Ishikawa (cell line): Measurements from ENCODE around the gene HRNR.

ENCODE experiments used
- CREB1 ChIP-seq: IDR thresholded peaks from 2 replicates; pipeline ENCODE4 v1.6.1; 2012; ENCODE audit warnings: low read depth
- EGR1 ChIP-seq: IDR thresholded peaks from 2 replicates; pipeline ENCODE4 v1.6.1; 2012
- EP300 ChIP-seq: IDR thresholded peaks from 2 replicates; pipeline ENCODE4 v1.6.1; 2012; ENCODE audit warnings: borderline replicate concordance
- FOXM1 ChIP-seq: IDR thresholded peaks from 2 replicates; pipeline ENCODE4 v1.6.1; 2012; ENCODE audit warnings: low read depth, borderline replicate concordance
- NFIC ChIP-seq: IDR thresholded peaks from 2 replicates; pipeline ENCODE4 v1.6.1; 2012
- RAD21 ChIP-seq: IDR thresholded peaks from 2 replicates; pipeline ENCODE4 v1.6.1; 2012; ENCODE audit warnings: low read depth
- TAF1 ChIP-seq: IDR thresholded peaks from 2 replicates; pipeline ENCODE4 v1.6.1; 2012; ENCODE audit warnings: low read depth, mild to moderate bottlenecking
- TCF12 ChIP-seq: IDR thresholded peaks from 2 replicates; pipeline ENCODE4 v1.6.1; 2012; ENCODE audit warnings: low read depth
- TEAD4 ChIP-seq: IDR thresholded peaks from 2 replicates; pipeline ENCODE4 v1.6.1; 2012
- YY1 ChIP-seq: IDR thresholded peaks from 2 replicates; pipeline ENCODE4 v1.6.1; 2012; ENCODE audit warnings: low read depth
- ZBTB7A ChIP-seq: IDR thresholded peaks from 2 replicates; pipeline ENCODE4 v1.6.1; 2012; ENCODE audit warnings: low read depth
- TF ChIP-seq, protein P1 (sequence below): IDR thresholded peaks from 2 replicates; pipeline ENCODE4 v1.6.1; 2012
- TF ChIP-seq, protein P2 (sequence below): IDR thresholded peaks from 2 replicates; pipeline ENCODE4 v1.6.1; 2012

DNA sequence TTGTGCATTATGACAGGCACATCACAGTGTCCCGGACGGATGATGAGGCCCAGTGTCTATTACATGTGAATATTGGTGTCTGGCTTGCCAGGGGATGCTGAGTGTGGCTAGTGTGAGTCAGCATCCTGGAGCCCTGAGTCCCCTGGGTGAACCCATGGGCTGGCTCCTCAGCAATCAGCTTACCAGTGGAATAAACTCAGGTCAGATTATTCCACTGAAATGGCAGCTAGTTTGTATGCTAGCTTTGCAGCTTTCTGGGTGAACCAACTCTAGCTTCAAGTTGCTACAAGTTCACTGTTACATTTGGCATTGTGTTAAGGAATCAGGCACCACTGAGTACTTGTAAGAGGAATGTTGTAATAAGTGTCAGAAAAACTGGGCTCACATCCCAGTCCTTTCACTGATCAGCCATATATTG lies 41.0 kb downstream of the HRNR start:
- no peak for TF ChIP-seq TAF1
- TF ChIP-seq, protein P1, sequence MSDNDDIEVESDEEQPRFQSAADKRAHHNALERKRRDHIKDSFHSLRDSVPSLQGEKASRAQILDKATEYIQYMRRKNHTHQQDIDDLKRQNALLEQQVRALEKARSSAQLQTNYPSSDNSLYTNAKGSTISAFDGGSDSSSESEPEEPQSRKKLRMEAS: no peak
- TF ChIP-seq RAD21: no peak
- no peak for TF ChIP-seq TCF12
- TF ChIP-seq EP300: no peak
- no peak for TF ChIP-seq YY1
- TF ChIP-seq, protein P2, sequence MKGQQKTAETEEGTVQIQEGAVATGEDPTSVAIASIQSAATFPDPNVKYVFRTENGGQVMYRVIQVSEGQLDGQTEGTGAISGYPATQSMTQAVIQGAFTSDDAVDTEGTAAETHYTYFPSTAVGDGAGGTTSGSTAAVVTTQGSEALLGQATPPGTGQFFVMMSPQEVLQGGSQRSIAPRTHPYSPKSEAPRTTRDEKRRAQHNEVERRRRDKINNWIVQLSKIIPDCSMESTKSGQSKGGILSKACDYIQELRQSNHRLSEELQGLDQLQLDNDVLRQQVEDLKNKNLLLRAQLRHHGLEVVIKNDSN: no peak
- no peak for TF ChIP-seq TEAD4
- TF ChIP-seq NFIC: no peak
- no peak for TF ChIP-seq ZBTB7A
- no peak for TF ChIP-seq FOXM1
- no peak for TF ChIP-seq EGR1
- TF ChIP-seq CREB1: no peak
